Peyer's patch (tissue), 4 donors: Measurements from ENCODE around the gene HINT2.

Experiments
- CTCF ChIP-seq, 6 experiments: fragments of 450-650 bp in 4 of 6; fragments of 200-600 bp in 2 of 6; sonication (generic) in 1 of 6; IDR thresholded peaks; one replicate each; pipeline ENCODE4 v1.5.1; 2017 to 2019; ENCODE audit warnings: antibody characterized with exemption in 6 of 6, mild to moderate bottlenecking in 3 of 6, moderate library complexity in 1 of 6
- POLR2A ChIP-seq, 2 donors: fragments of 450-650 bp; IDR thresholded peaks; one replicate each; pipeline ENCODE4 v1.5.1; 2017; ENCODE audit warnings: antibody characterized with exemption in 2 of 2, mild to moderate bottlenecking in 2 of 2, moderate library complexity in 2 of 2

- TF ChIP-seq CTCF (IDR thresholded peaks at IDR 0.05) = no peak
- TF ChIP-seq POLR2A (IDR thresholded peaks at IDR 0.05) = no peak
Measured at GRCh38 chr9:35797311-35798109, 17.3 kb downstream of the HINT2 start.
